Activated T-cell treated with anti-CD3 and anti-CD28 coated beads, Interleukin-2, amount 50 U/mL, for 72 hours (primary cell): ENCODE data around the gene CEP126. TPM values are rescaled to one million over a fixed set of nuclear protein-coding genes. Genes with fewer than 3 reads are reported as not detected.

ENCODE experiments used
- ATAC-seq, 2 donors: fragments of 150-1000 bp; cut with Tn5 transposase; replicated peaks in 1 of 2; 2 replicates each; pipeline ENCODE4 v1.10.0; 2021; ENCODE audit warnings: moderate library complexity in 2 of 2, mild to moderate bottlenecking in 1 of 2
- DNase-seq, 2 donors: peaks; one replicate each; pipeline ENCODE4 v3.0.0; 2021 to 2022; ENCODE audit warnings: mixed read lengths in 1 of 2
- H3K27ac Mint-ChIP-seq: one replicate; pipeline ENCODE4 v1.8.0; 2022; ENCODE audit warnings: mild to moderate bottlenecking, moderate library complexity, mixed read lengths
- H3K27me3 Mint-ChIP-seq: one replicate; pipeline ENCODE4 v1.8.0; 2022; ENCODE audit warnings: low read depth, mixed read lengths
- H3K36me3 Mint-ChIP-seq, 2 donors: one replicate each; pipeline ENCODE4 v1.8.0; 2022; ENCODE audit warnings: mixed read lengths in 2 of 2, mild to moderate bottlenecking in 1 of 2; ENCODE audit not compliant: insufficient read depth in 2 of 2
- H3K4me1 Mint-ChIP-seq: one replicate; pipeline ENCODE4 v1.8.0; 2022; ENCODE audit warnings: low read depth, mixed read lengths
- H3K4me3 Mint-ChIP-seq, 2 donors: one replicate each; pipeline ENCODE4 v1.8.0; 2022; ENCODE audit warnings: mild to moderate bottlenecking in 2 of 2, mixed read lengths in 2 of 2, moderate library complexity in 2 of 2
- H3K9me3 Mint-ChIP-seq, 2 donors: one replicate each; pipeline ENCODE4 v1.8.0; 2022; ENCODE audit warnings: mixed read lengths in 2 of 2
- total RNA-seq, 2 donors: library from RNA; stranded (reverse); gene quantifications; one replicate each; pipeline ENCODE4 v1.2.3, GENCODE V29; 2022

Gene CEP126
- total RNA-seq, 2 donors from 2014 or later = 1.8 to 2.0 TPM

- Mint-ChIP-seq H3K27ac (no peak overlapping the region), H3K4me3 (peak overlapping the region in 1 of 2 donors; percentile 97), H3K27me3 (no peaks in the 10 kb centered on the region), H3K36me3 (no peaks in the 10 kb centered on the region), H3K4me1 (peaks cover 28% of the 10 kb centered on the region), H3K9me3 (no peaks in the 10 kb centered on the region)
- ATAC-seq (no peak), DNase-seq (no peak)
Measured at GRCh38 chr11:101913656-101914055, 1.2 kb upstream of the CEP126 start.

DNA sequence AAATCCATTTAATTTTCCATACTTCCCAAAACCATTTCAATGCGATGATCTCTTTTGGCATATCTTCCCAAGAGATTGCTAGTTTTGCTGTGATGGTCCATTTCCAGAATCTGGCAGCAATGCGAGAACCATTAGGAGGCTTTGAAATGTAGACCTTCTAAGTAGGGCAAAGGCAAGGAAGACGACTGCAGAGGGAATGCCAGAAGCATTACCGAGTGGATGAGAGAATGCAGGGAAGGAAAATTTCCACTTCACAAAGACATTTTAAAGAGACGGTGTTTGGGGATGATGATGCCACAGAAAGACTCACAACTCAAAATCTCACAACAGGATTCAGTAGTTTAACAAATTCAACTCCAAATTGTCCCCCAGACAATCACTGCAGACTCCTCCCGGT lies 471 bp upstream of the CEP126 start:
- H3K27ac Mint-ChIP-seq = no peak overlapping the region
- H3K4me1 Mint-ChIP-seq = peaks cover 28% of the 10 kb centered on the region
- peak overlapping the region; percentile 97 for H3K4me3 Mint-ChIP-seq
- no peaks in the 10 kb centered on the region for H3K27me3 Mint-ChIP-seq
- no peak for ATAC-seq
- no peaks in the 10 kb centered on the region for H3K9me3 Mint-ChIP-seq
- no peak for DNase-seq
- H3K36me3 Mint-ChIP-seq = no peaks in the 10 kb centered on the region

DNA sequence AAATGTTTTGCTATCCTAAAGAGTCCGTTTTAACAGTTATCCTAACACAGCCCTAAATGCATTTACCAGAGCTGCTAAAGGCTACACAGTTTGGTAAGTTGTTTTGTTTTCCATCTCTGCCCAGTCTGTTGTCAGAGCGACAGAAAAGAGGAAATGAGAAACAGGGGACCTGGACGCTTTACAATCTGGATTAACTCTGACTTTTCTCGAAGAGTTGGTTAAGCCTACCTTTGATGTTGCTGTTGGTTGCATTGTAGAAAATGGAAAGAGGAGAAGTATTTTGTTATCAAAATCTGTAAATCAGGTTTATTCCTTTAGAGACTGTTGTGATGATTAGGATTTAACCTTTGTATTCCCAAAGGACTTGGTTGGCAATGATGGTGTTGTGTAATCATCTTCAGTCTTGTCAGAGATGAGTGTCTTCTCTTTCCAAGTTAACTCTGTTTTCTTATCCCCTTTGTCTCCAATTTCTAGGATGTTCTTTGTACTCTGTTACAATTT lies 1.0 kb downstream of the CEP126 start:
- Mint-ChIP-seq H3K27ac (peak overlapping the region; percentile 92), H3K4me3 (peak overlapping the region; percentile 97), H3K27me3 (no peaks in the 10 kb centered on the region), H3K9me3 (no peaks in the 10 kb centered on the region), H3K36me3 (no peaks in the 10 kb centered on the region), H3K4me1 (peaks cover 28% of the 10 kb centered on the region)
- no peak for ATAC-seq
- no peak for DNase-seq

GRCh38 chr11:101916422-101916821 lies 1.6 kb downstream of the CEP126 start, which contains the start of gene ANGPTL5:
Gene ANGPTL5, minus strand, starts transcription at chr11:101916522. Its CDS starts 8,613 bp downstream, at chr11:101907909.
- no peaks in the 10 kb centered on the region for H3K36me3 Mint-ChIP-seq
- peak within 1 kb of the TSS; percentile 92 for H3K27ac Mint-ChIP-seq
- no peaks in the 10 kb centered on the region for H3K27me3 Mint-ChIP-seq
- no peak for DNase-seq
- peak within 1 kb of the TSS; percentile 97 for H3K4me3 Mint-ChIP-seq
- no peak for ATAC-seq
- H3K4me1 Mint-ChIP-seq = peaks cover 28% of the 10 kb centered on the region
- no peaks in the 10 kb centered on the region for H3K9me3 Mint-ChIP-seq

- ATAC-seq (no peak), DNase-seq (no peak)
- Mint-ChIP-seq H3K9me3 (no peaks in the 10 kb centered on the region), H3K27ac (no peak overlapping the region), H3K4me1 (peaks cover 28% of the 10 kb centered on the region), H3K27me3 (no peaks in the 10 kb centered on the region), H3K4me3 (no peak overlapping the region), H3K36me3 (no peaks in the 10 kb centered on the region)
Measured at GRCh38 chr11:101917226-101917625, 2.4 kb downstream of the CEP126 start.

- Mint-ChIP-seq H3K36me3 (no peaks in the 10 kb centered on the region), H3K4me3 (no peak overlapping the region), H3K27ac (no peak overlapping the region), H3K4me1 (peaks cover 6% of the 10 kb centered on the region), H3K27me3 (no peaks in the 10 kb centered on the region), H3K9me3 (no peaks in the 10 kb centered on the region)
- ATAC-seq = no peak
- no peak for DNase-seq
Measured at GRCh38 chr11:101920992-101921391, 6.2 kb downstream of the CEP126 start.

DNA sequence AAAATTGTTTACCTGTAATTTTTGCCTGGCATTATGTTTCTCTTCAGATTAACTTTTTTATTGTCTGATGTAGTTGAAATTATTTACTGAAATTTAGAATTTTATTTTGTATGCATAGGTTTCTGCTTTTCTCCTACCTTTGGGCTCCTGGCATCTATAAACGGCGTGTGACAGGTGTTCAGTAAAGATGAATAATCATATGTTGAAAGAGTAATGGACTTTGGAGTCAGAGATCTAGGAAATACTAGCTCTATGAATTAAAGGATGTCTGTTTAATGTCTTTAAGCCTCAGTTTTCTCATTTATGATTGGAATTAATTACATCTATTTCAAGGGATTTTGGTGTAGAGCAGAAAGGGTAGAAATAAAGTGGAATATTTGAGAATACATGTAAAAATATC lies 8.7 kb downstream of the CEP126 start:
- Mint-ChIP-seq H3K27me3 (no peaks in the 10 kb centered on the region), H3K27ac (no peak overlapping the region), H3K4me3 (no peak overlapping the region), H3K9me3 (no peaks in the 10 kb centered on the region), H3K36me3 (no peaks in the 10 kb centered on the region), H3K4me1 (no peaks in the 10 kb centered on the region)
- DNase-seq = no peak
- no peak for ATAC-seq

DNA sequence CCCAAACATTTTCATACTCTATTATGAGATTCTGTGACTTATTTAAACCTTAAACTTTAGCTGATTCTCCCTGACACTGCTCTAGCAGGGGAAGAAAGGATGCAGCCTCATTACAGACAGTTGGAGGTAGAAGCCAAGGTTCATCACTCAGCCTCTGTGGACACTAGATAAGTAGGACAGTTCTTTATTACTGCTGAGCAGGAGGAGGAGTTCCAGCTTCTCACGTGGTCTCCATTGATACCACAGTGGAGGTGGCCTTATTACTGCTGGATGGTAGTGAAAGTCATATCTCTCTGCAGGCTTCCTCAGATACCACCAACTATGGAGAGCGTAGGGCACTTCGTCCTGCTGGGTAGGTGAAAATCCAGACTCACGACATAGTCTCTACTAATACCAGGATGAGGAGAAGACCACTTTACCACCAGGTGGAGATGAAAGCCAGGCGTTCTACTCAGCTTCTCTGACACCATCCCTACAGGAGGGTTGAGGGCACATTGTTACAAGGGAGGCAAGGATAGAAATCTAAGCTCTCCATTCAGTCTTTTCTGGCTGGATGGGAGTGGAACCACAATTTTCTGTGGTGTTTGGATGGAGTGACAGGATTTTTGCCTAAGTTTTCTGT lies 14.6 kb downstream of the CEP126 start:
- Mint-ChIP-seq H3K36me3 (no peaks in the 10 kb centered on the region), H3K4me3 (no peak overlapping the region), H3K9me3 (no peaks in the 10 kb centered on the region), H3K4me1 (no peaks in the 10 kb centered on the region), H3K27me3 (no peaks in the 10 kb centered on the region), H3K27ac (no peak overlapping the region)
- ATAC-seq (no peak), DNase-seq (no peak)

DNA sequence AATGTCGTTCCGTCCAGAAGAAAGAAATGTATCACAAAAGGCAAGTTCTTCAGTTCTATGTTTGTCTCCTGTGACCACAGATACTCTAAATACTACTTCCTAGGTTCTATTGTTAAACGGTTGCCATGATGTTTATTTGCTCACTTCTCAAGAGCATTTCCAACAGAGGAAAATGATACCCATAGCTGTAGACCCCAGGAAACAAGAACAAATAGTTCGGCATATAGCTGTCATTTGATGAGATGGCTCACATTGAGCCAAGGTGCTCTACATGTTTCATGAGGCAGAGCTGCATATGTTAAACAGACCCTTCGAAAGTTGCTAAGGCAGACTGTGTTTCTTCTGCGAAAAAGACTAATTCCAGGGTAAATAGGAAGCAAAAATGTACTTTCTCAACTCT lies 16.9 kb downstream of the CEP126 start:
- H3K4me3 Mint-ChIP-seq = no peak overlapping the region
- ATAC-seq (no peak), DNase-seq (no peak)
- H3K27me3 Mint-ChIP-seq = no peaks in the 10 kb centered on the region
- H3K9me3 Mint-ChIP-seq = no peaks in the 10 kb centered on the region
- H3K4me1 Mint-ChIP-seq = no peaks in the 10 kb centered on the region
- no peak overlapping the region for H3K27ac Mint-ChIP-seq
- no peaks in the 10 kb centered on the region for H3K36me3 Mint-ChIP-seq

GRCh38 chr11:101940901-101941520 lies 26.2 kb downstream of the CEP126 start:
- no peak for ATAC-seq
- Mint-ChIP-seq H3K36me3 (no peaks in the 10 kb centered on the region), H3K9me3 (no peaks in the 10 kb centered on the region), H3K4me1 (no peaks in the 10 kb centered on the region), H3K27me3 (no peaks in the 10 kb centered on the region), H3K4me3 (no peak overlapping the region), H3K27ac (no peak overlapping the region)
- DNase-seq = no peak

DNA sequence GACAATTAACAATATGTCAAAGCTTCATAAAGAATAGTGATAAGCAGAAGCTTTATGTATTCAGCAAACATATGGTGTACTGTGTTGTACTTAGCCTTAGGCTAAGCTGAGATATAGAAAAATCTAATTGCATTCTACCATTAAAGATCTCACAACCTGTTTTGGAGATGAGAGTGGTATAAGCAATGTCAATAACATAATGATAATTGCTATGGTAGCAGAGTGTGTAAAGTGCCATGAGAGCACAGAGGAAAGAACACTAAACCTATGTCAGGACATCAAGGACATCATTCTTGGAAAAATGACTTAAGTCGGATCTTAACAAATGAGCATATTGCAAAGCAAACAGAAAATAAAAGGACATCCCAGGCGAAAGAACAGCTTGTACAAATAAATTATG lies 30.1 kb downstream of the CEP126 start:
- H3K9me3 Mint-ChIP-seq = no peaks in the 10 kb centered on the region
- H3K27me3 Mint-ChIP-seq = no peaks in the 10 kb centered on the region
- H3K36me3 Mint-ChIP-seq = no peaks in the 10 kb centered on the region
- no peak for DNase-seq
- no peak for ATAC-seq
- no peak overlapping the region for H3K27ac Mint-ChIP-seq
- no peak overlapping the region for H3K4me3 Mint-ChIP-seq
- no peaks in the 10 kb centered on the region for H3K4me1 Mint-ChIP-seq

DNA sequence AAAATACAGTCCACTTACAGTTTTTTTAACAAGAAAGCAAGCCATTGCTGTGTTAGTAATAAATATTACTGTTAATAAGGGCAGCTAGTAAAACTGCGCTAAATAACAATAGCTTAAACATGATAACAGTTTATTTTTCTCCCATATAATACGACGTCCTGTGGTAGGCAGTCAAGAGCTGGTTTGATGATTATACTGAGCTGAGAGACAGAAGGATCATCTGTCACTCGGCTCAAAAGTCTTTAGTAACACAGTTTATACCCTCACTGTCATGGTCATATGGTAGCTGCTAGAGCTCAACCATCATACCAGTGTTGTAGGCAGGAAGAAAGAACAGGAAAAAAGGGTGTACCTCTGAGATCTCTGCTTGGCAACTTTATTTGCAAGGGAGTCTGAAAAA lies 30.6 kb downstream of the CEP126 start:
- Mint-ChIP-seq H3K4me3 (no peak overlapping the region), H3K36me3 (no peaks in the 10 kb centered on the region), H3K4me1 (no peaks in the 10 kb centered on the region), H3K9me3 (no peaks in the 10 kb centered on the region), H3K27me3 (no peaks in the 10 kb centered on the region), H3K27ac (no peak overlapping the region)
- DNase-seq (no peak), ATAC-seq (no peak)

DNA sequence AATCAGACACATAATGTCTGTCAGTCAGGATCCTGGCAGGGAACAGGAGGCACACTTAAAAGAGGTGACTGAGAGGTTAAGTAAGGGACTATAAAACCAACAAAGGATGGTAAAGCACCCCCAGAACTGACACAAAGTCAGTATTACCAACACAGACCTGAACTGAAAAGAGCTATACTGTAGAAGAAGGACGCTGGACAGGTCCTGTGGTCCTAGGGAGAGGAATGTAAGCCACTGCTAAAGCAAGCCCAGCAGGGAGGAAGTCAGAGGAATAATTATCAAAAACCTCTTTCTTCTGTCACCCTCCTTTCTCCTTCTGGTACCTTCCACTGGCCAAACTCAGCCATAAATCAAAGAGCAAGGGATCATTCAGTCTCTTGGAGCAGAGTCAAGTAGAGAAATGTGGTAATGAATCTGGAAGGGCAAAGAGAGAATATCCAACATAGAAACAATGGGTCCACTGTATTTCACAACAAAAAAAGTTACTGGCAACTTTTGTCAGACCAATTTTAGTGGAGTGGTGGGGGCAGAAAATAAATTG lies 34.9 kb downstream of the CEP126 start:
- Mint-ChIP-seq H3K9me3 (no peaks in the 10 kb centered on the region), H3K27ac (no peak overlapping the region), H3K4me3 (no peak overlapping the region), H3K27me3 (no peaks in the 10 kb centered on the region), H3K4me1 (no peaks in the 10 kb centered on the region), H3K36me3 (no peaks in the 10 kb centered on the region)
- no peak for DNase-seq
- ATAC-seq = no peak
